WTC11 (cell line): ENCODE measurements around the gene CEBPE. TPM values are rescaled to one million over a fixed set of nuclear protein-coding genes. Genes with fewer than 3 reads are reported as not detected.
A peak's percentile ranks its signal among the peaks of the same experiment; 100 is the strongest.

ENCODE experiments used
- ATAC-seq: fragments of 200-7000 bp; cut with Tn5 transposase; 2 replicates; pipeline ENCODE4 v1.10.0; 2021; ENCODE audit warnings: mild to moderate bottlenecking, moderate library complexity
- CTCF ChIA-PET: fragments of 300-600 bp; sonication (Branson Sonifier 250); formaldehyde crosslinking; loops from one replicate; lab custom pipeline; 2021; ENCODE audit warnings: antibody characterized with exemption; lab: Charles Lee
- POLR2A ChIA-PET: fragments of 350-600 bp; sonication (Branson Sonifier 250); formaldehyde crosslinking; loops from one replicate; lab custom pipeline; 2021; ENCODE audit warnings: antibody characterized with exemption; lab: Charles Lee
- DNase-seq: peaks from one replicate; pipeline ENCODE4 v3.0.0; 2021; ENCODE audit warnings: low spot score
- H3K27ac Mint-ChIP-seq: 2 replicates; pipeline ENCODE4 v1.8.0; 2021; ENCODE audit warnings: mixed read lengths
- H3K27me3 Mint-ChIP-seq: 2 replicates; pipeline ENCODE4 v1.8.0; 2021; ENCODE audit warnings: low read depth, mild to moderate bottlenecking, moderate library complexity, mixed read lengths
- H3K36me3 Mint-ChIP-seq: 2 replicates; pipeline ENCODE4 v1.8.0; 2021; ENCODE audit warnings: mixed read lengths
- H3K4me1 Mint-ChIP-seq: 2 replicates; pipeline ENCODE4 v1.8.0; 2022; ENCODE audit warnings: mixed read lengths
- H3K4me3 Mint-ChIP-seq: 2 replicates; pipeline ENCODE4 v1.8.0; 2021; ENCODE audit warnings: mild to moderate bottlenecking, moderate library complexity, mixed read lengths
- H3K9me3 Mint-ChIP-seq: 2 replicates; pipeline ENCODE4 v1.8.0; 2021; ENCODE audit warnings: mixed read lengths
- AR ChIP-seq: fragments of 250-450 bp; sonication (Bioruptor Pico); IDR thresholded peaks from 2 replicates; pipeline ENCODE4 v1.9.0; 2021; ENCODE audit warnings: mild to moderate bottlenecking
- ATF2 ChIP-seq: sonication (generic); formaldehyde crosslinking; IDR thresholded peaks from 2 replicates; pipeline ENCODE4 v1.8.1; 2022; ENCODE audit warnings: low read depth, missing genetic modification reagents, borderline replicate concordance
- ATF3 ChIP-seq: sonication (generic); formaldehyde crosslinking; conservative IDR thresholded peaks from 2 replicates; pipeline ENCODE4 v1.8.1; 2022; ENCODE audit warnings: mild to moderate bottlenecking, missing genetic modification reagents
- CBFB ChIP-seq: sonication (generic); formaldehyde crosslinking; IDR thresholded peaks from 2 replicates; pipeline ENCODE4 v1.8.1; 2022; ENCODE audit warnings: mild to moderate bottlenecking, low read depth, missing genetic modification reagents
- CTCF ChIP-seq: fragments of 200-600 bp; IDR thresholded peaks from 2 replicates; pipeline ENCODE4 v1.8.0; 2022; ENCODE audit warnings: antibody characterized with exemption
- GABPB1 ChIP-seq: sonication (generic); formaldehyde crosslinking; IDR thresholded peaks from 2 replicates; pipeline ENCODE4 v1.8.1; 2023; ENCODE audit warnings: mild to moderate bottlenecking, missing genetic modification reagents
- GTF2I ChIP-seq: fragments of 250-450 bp; sonication (Bioruptor Pico); conservative IDR thresholded peaks from 2 replicates; pipeline ENCODE4 v1.4.0; 2021; ENCODE audit warnings: mild to moderate bottlenecking
- IRF2 ChIP-seq: sonication (generic); formaldehyde crosslinking; IDR thresholded peaks from 2 replicates; pipeline ENCODE4 v1.8.0; 2022; ENCODE audit warnings: low read depth, missing genetic modification reagents, borderline replicate concordance
- NFATC4 ChIP-seq: fragments of 250-450 bp; sonication (Bioruptor Pico); IDR thresholded peaks from 2 replicates; pipeline ENCODE4 v1.9.0; 2021; ENCODE audit warnings: mild to moderate bottlenecking
- NFE2L1 ChIP-seq: sonication (generic); formaldehyde crosslinking; IDR thresholded peaks from 2 replicates; pipeline ENCODE4 v1.8.1; 2023; ENCODE audit warnings: missing genetic modification reagents
- NR3C1 ChIP-seq: sonication (generic); formaldehyde crosslinking; conservative IDR thresholded peaks from 2 replicates; pipeline ENCODE4 v1.8.1; 2023; ENCODE audit warnings: low read depth, mild to moderate bottlenecking, missing genetic modification reagents
- PREB ChIP-seq: sonication (generic); formaldehyde crosslinking; IDR thresholded peaks from 2 replicates; pipeline ENCODE4 v1.8.1; 2022; ENCODE audit warnings: mild to moderate bottlenecking, missing genetic modification reagents, moderate library complexity, borderline replicate concordance
- STAT6 ChIP-seq: sonication (generic); formaldehyde crosslinking; conservative IDR thresholded peaks from 2 replicates; pipeline ENCODE4 v1.8.1; 2023; ENCODE audit warnings: mild to moderate bottlenecking, low read depth, missing genetic modification reagents, moderate library complexity
- TCF7 ChIP-seq: sonication (generic); formaldehyde crosslinking; IDR thresholded peaks from 2 replicates; pipeline ENCODE4 v1.8.0; 2022; ENCODE audit warnings: mild to moderate bottlenecking, low read depth, missing genetic modification reagents, moderate library complexity
- TEAD1 ChIP-seq: sonication (generic); formaldehyde crosslinking; IDR thresholded peaks from 2 replicates; pipeline ENCODE4 v1.8.0; 2022; ENCODE audit warnings: mild to moderate bottlenecking, missing genetic modification reagents
- ZNF121 ChIP-seq: sonication (generic); formaldehyde crosslinking; IDR thresholded peaks from 2 replicates; pipeline ENCODE4 v1.8.0; 2023; ENCODE audit warnings: missing genetic modification reagents
- ZNF281 ChIP-seq: sonication (generic); formaldehyde crosslinking; IDR thresholded peaks from 2 replicates; pipeline ENCODE4 v1.8.0; 2023; ENCODE audit warnings: mild to moderate bottlenecking, missing genetic modification reagents
- ZNF396 ChIP-seq: fragments of 250-450 bp; sonication (Bioruptor Pico); IDR thresholded peaks from 2 replicates; pipeline ENCODE4 v1.8.0; 2021; ENCODE audit warnings: mild to moderate bottlenecking, moderate library complexity, borderline replicate concordance
- ZNF425 ChIP-seq: fragments of 250-450 bp; sonication (Bioruptor Pico); conservative IDR thresholded peaks from 2 replicates; pipeline ENCODE4 v1.9.0; 2021; ENCODE audit warnings: mild to moderate bottlenecking
- total RNA-seq: library from RNA; stranded (reverse); gene quantifications from 3 replicates; pipeline ENCODE4 v1.2.3, GENCODE V29; 2021

Gene CEBPE
- total RNA-seq, 1 experiment from 2014 or later, result not detected

GRCh38 chr14:23153851-23154796 is 35.1 kb upstream of the CEBPE start:
- Mint-ChIP-seq H3K4me1 (peaks cover 48% of the 10 kb centered on the region), H3K27me3 (no peaks in the 10 kb centered on the region), H3K4me3 (no peak overlapping the region), H3K27ac (peak overlapping the region; percentile 93), H3K36me3 (peaks cover 60% of the 10 kb centered on the region), H3K9me3 (peaks cover 3% of the 10 kb centered on the region; the same call in 1 of the 2 replicates)
- DNase-seq (peak; percentile 79), ATAC-seq (peak; percentile 89)
- CTCF ChIA-PET, result interaction anchor here (0.8 to 2.2 kb wide), 5 partner anchors 33 to 199 kb away, joined by 3 to 18 read pairs (median 8); partner anchors contain the start of gene SLC22A17
- POLR2A ChIA-PET, result interaction anchor here (1.2 kb wide), 1 partner anchor 28 kb away, joined by 4 read pairs; no protein-coding TSS in a partner anchor
- no peak for TF ChIP-seq NFE2L1 (CRISPR knock-in tag)
- TF ChIP-seq ZNF396 (CRISPR knock-in tag), result no peak
- TF ChIP-seq TEAD1 (CRISPR knock-in tag), result no peak
- TF ChIP-seq STAT6 (CRISPR knock-in tag), result no peak
- TF ChIP-seq GABPB1 (CRISPR knock-in tag), result no peak
- no peak for TF ChIP-seq GTF2I (CRISPR knock-in tag)
- no peak for TF ChIP-seq CTCF
- TF ChIP-seq NFATC4 (CRISPR knock-in tag), result no peak
- peak; percentile 47; the same call in 1 of the 2 replicates for TF ChIP-seq ZNF121 (CRISPR knock-in tag)
- TF ChIP-seq CBFB (CRISPR knock-in tag), result no peak
- no peak for TF ChIP-seq IRF2 (CRISPR knock-in tag)
- TF ChIP-seq ATF3 (CRISPR knock-in tag), result no peak
- no peak for TF ChIP-seq ATF2 (CRISPR knock-in tag)
- no peak for TF ChIP-seq ZNF425
- TF ChIP-seq ZNF281 (CRISPR knock-in tag), result no peak
- no peak for TF ChIP-seq PREB
- TF ChIP-seq AR, result no peak
- no peak for TF ChIP-seq NR3C1 (CRISPR knock-in tag)
- no peak for TF ChIP-seq TCF7
